Astrocyte of the spinal cord (primary cell): ENCODE data around the gene DNMT3B.

Source experiments
- DNase-seq: peaks from one replicate; pipeline ENCODE4 v3.0.0; 2011; ENCODE audit warnings: low read depth, low spot score
- H3K4me3 ChIP-seq: 2 replicates; pipeline ENCODE4 v1.5.1; 2011; ENCODE audit warnings: low read depth, mild to moderate bottlenecking, low read length, moderate library complexity
- in situ Hi-C: cut with HindIII; loops from 2 replicates; pipeline ENCODE4 v1.10.0; 2017; ENCODE audit warnings: low sequenced_read_pairs
- TF ChIP-seq, protein P1 (sequence below): IDR thresholded peaks from 2 replicates; pipeline ENCODE4 v1.5.1; 2012; ENCODE audit warnings: low read depth, mild to moderate bottlenecking, low read length, inconsistent platforms

Gene DNMT3B

DNA sequence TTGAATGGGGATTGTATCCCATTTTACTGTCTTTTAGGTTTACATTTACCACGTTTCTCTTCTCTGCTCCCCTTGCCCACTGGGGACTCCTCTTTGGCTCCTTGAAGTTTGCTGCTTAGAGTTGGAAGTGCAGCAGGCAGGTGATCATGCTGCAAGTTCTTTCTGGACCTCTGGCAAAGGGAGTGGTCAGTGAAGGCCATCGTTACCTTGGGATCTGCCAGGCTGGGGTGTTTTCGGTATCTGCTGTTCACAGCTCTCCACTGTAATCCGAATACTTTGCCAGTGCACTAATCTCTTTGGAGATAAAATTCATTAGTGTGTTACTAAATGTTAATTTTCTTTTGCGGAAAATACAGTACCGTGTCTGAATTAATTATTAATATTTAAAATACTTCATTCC is 87.4 kb downstream of the DNMT3B start:
- TF ChIP-seq, protein P1, sequence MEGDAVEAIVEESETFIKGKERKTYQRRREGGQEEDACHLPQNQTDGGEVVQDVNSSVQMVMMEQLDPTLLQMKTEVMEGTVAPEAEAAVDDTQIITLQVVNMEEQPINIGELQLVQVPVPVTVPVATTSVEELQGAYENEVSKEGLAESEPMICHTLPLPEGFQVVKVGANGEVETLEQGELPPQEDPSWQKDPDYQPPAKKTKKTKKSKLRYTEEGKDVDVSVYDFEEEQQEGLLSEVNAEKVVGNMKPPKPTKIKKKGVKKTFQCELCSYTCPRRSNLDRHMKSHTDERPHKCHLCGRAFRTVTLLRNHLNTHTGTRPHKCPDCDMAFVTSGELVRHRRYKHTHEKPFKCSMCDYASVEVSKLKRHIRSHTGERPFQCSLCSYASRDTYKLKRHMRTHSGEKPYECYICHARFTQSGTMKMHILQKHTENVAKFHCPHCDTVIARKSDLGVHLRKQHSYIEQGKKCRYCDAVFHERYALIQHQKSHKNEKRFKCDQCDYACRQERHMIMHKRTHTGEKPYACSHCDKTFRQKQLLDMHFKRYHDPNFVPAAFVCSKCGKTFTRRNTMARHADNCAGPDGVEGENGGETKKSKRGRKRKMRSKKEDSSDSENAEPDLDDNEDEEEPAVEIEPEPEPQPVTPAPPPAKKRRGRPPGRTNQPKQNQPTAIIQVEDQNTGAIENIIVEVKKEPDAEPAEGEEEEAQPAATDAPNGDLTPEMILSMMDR, result no peak
- in situ Hi-C loops, result no loop called here
- H3K4me3 ChIP-seq, result no peak overlapping the region

DNA sequence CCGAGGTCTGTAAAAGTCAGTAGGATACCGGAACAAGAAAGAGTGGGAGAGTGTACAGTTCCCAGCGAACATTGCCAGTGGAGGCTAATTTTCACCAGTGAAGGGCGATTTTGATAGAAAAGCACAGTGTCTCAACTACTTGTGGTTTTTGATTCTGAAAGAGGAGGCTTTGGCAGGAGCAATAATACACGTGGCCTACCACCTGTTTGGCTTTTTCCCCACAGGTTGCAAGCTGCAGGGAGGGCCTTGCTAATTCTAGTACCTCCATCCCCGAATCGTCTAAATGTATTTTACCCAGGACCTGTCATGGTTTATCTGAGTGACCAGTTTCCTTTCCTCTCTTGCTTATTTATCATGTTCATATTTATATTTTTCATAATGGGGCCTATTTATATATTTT is 93.2 kb downstream of the DNMT3B start:
- no peak for DNase-seq
- H3K4me3 ChIP-seq, result no peak overlapping the region
- TF ChIP-seq, protein P1, result no peak
- in situ Hi-C loops, result no loop called here

More for the DNA sequence above, 87.4 kb downstream of the DNMT3B start:
- no peak for DNase-seq

DNA sequence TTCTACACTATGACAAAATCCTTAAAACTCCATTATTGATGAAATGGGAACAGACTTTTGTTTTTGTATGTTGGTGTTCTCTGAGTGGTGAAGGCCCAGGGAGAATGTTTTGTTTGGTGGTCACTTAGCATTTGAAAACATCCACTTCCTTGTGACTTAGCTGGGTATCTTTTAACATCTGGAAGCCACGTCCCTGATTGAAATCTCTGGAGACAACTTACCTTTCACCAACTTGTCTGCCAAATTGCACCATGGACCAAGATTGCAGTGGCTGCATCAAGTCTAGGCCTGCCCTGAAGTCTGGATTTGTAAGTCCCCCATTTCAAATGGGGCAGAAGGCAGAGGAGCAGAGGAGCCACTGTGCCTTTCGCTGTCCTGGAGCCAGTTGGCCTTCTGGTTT is 96.0 kb downstream of the DNMT3B start:
- in situ Hi-C loops, result no loop called here
- no peak overlapping the region for H3K4me3 ChIP-seq
- TF ChIP-seq, protein P1, result no peak
- no peak for DNase-seq
